HG03064 (cell line): ENCODE measurements around the gene GALNT14.

ENCODE experiments used
- ATAC-seq: cut with Tn5 transposase; IDR thresholded peaks from one replicate; pipeline ENCODE4 v1.9.1; 2021; ENCODE audit warnings: low read depth; ENCODE audit not compliant: unreplicated experiment

The GALNT14 gene

DNA sequence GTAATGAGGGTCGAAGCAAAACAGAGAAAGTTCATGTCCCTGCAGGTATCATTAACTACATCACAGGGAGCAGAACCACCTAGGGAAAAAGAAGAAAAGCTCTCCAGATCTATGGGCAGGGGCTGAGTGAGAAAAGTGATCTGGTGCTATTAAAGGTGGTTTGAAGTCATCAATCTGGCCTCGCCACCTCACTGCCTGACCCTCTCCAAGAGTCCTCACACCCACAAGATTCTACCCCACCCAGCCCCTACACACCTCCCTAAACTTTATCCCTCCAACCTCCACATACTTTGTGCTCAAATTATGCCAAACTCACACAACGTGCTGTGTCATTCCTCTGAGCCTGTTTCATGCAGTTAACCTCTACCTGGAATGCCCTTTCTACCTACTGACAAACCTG, 2.2 kb downstream of the GALNT14 start:
- ATAC-seq = no peak

DNA sequence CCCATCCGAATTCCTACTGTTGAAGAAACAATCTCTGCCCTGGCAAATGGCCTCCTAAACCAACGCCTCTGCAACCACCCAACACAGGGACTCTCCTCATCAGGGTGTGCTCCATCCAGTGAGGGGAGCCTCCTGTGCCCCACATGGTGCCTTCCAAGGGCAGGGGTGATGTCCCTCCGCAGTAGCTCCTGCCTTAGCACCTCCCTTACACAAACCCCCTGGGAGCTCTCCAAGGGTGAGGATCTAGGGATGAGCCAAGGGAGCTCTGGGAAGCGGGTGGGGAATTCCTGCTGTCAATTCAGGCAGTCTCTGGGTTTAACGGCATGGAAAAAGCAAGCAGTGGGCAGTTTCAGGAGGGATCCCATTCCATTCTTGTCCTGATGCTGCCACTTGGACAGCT, 3.8 kb downstream of the GALNT14 start:
- no peak for ATAC-seq

DNA sequence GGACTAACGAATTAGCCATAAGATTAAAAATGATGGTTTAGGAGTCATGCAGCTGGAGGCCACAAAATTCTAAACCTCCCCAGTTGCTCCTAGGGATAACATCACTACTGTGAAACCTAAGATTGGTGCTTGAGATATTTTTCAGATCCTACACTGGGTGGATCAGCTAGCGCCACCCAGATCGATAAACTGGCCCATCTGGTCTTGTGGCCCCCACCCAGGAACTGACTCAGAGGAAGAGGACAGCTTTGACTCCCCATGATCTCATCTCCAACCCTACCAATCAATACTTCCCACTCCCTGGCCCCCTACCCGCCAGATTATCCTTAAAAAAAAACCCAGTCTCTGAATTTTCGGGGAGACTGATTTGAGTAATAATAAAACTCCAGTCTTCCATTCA, 5.5 kb downstream of the GALNT14 start:
- no peak for ATAC-seq

DNA sequence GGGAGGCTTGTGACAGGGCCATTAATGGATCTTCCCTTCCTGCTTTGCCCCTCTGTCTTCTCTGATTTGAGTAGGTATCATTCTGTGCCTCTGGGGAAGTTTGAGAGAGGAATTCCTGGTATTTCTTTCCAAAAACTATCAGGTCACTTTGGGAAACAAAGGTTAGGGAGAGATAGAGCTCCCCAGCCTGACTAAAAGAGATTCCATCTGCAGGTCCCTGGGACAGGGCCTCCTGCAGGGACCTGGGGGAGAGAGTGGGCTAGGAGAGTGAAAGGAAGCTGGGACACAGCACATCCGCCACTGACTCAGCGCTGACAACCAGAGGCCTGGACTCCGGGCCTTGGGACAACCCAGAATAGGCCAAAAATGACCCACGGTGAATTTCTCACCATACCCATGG, 6.4 kb downstream of the GALNT14 start:
- ATAC-seq = no peak

DNA sequence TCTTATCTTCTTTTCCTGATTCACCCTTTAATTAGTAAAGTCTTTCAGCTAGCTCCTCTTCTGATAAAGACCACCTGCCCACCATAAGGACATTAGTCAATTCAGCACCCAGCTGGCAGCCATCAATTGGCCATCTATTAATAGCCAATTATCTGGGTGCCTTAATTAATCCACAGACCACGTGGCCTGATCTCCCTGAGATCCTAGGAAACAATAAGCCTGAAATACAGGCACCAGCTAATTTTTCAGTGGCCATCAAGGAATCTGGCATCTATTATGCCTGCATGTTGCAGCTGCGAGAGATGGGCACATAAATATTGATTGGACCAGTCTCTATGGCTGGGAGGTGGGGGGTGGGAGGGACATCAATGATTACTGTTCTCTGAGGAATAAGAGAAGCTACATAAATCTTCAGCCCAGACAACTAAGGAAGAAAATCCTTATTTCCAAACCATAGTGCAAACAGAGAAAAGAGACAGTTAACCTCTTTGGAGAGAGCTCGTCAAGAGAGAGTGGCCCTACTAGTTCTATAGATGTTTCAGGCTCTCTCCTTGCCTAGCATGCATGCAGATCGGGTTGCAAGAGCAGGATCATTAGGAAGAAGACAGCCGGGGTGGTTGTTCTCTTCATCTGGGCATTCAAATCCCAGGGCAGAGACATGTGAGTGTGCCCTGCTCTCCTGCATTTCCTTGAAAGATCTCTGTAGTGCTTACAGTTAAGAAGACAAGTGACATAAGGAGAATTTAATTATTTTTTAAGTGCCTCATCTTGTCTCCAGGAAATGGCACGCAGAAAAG, 8.7 kb downstream of the GALNT14 start:
- no peak for ATAC-seq

DNA sequence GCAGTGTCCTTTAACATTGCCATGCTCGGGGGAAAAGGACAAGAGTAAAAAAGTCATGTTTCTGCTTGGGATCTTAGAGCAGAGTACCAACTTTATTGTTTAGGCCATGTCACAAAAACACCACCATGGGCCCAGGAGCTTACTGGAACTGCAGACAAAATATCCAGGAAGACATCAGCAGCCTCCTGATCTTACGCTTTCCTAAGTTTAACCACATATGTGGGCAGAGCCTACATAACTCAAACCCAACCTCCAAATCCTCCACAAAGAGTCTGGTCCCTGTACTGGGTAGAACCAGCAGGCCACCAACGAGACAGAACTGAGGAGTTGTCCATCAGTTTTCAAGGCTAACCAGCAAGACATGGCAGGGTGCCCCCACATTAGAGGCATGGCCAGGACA, 10.3 kb downstream of the GALNT14 start:
- ATAC-seq = no peak

DNA sequence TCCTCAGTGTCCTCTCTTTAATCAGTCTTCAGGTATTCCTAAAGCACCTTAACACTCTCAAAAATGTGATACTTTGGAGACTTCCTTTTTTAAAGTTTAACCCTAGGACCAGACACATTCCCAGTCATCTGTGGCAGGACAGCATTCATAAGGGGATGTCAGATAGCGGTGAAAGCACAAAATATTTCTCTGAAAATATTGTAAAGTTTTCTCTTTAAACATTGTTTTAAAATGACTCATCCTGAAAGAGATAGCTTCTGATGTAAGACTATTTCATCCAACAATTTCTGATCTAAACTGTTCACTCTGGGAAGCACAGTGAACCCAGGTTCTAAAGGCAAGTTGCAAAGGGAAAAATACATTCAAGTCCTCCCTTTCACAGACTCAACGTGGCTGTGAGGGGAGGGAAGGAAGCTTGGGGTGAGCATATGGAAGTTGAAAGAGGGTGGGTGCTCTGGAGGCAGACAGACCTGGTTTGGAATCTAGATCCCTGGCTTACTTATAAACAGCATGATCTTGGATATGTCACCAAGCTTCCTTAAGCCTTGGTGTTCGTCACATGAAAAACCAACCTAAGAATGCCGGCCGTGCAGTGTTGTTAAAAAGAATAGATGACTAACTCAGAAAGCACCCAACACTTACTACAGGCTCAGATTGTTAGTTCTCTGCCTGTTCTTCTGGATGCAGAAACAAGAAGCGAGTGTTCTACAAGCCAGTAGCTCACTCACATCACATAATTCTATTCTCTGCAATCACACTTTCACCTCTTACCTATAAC, 12.1 kb downstream of the GALNT14 start:
- ATAC-seq = no peak

DNA sequence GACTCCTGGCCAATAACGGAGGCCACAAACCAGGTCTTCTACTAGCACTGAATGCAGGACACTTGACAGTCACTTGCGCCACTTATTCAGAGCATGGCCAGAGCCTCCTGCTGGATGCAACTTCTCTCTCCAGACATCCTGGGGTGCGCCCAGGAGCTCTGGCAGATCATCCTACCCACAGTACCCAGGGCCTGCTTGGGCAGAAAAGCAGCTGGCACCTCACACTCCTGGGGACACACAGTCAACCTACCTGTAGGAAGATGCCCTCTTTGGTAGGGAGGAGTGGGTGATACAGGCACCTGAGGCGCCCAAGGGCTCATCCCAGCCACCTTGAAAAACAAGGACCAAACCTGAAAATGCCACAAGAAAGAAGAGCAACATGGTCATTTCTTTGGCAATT, 13.3 kb downstream of the GALNT14 start:
- no peak for ATAC-seq

DNA sequence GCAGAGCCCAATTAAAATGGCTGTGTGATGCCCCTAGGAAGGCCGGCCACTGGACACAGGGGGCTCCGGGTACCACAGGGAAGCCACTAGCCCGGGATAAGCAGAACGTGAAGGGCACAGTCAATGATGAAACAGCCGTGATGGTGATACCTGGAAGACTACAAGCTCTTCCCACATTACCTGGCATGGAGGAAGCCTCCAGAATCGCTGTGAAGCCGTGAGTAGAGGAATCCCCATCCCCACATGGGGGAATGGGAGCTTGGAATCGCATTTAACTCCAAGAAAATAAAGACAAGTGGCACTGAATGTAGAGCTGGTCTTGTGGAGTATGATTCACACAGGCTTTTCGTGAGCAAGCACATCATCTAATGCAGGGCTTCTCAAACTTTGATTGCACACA, 16.1 kb downstream of the GALNT14 start:
- ATAC-seq = no peak

DNA sequence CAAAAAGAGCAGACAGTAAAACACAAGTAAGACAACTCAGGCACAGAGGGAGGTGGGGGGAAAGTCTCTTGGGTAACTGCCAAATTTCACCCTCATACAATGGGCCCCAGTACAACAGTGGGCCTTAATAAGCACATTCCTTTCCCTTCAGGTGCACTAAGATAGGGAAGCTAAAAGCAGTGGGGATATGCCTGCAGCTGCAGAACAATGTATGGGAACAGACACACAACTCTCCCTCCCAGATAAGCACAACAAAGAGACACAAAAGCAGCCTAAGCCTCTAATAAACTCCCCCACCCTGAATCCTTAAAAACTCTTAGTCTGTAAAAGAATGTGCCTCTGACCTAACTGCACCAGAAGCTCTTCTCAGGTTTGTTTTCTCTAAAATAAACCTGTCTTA, 24.5 kb downstream of the GALNT14 start:
- ATAC-seq = no peak

DNA sequence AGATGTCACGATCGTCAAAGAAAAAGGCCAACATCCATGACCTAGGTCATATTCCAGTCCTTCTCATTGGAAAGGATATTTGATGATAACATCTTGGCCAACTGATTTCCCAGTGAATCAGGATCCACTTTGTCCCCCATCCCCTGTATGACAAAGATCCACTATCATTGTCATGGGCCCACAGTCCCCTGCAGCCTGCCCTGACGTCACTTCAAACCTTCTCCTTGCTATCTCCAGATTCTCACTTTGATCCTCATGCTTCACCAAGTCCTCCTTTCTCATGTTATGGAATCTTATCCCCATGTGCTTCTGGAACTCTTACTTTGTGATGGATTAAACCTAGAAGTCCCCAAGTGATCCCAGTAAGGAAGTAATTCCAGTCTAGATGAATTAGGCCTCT, 25.7 kb downstream of the GALNT14 start:
- no peak for ATAC-seq

DNA sequence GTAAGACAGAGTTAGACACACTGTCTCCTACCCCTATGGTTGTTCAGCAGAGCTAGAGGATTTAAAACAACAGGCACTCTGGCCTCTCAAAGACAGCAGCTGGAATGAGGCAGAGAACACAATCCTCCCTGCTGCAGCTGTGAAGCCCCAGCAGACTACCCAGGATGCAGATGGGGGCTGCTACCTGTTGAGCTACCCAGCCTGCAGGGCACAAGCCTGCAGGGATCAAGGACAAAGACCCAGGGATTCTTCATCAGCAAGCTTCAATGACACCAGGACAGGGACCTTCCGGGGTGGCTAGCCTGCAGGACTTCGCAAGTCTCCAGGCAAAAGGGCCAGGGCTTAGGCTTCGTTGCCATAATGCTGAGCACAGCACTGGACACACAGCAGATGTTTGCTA, 27.2 kb downstream of the GALNT14 start:
- no peak for ATAC-seq

DNA sequence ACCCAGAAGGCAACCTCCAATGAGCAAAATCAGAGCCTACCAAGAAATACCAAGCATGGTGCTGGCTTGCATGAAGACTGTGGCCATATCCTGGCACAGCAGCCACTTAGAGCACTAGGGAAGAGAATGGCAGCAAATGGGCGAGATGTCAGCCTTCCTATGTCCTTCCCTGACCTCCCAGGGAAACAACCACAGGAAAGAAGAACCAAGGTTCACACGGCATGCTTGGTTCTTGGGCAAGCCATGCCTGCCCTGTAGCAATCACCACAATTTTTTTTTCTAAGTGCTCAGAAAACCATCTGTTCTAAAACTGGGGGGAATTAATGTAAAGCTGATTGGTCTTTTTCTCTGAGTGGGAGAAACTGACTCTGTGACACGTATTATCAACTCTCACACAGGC, 27.8 kb downstream of the GALNT14 start:
- ATAC-seq = no peak

DNA sequence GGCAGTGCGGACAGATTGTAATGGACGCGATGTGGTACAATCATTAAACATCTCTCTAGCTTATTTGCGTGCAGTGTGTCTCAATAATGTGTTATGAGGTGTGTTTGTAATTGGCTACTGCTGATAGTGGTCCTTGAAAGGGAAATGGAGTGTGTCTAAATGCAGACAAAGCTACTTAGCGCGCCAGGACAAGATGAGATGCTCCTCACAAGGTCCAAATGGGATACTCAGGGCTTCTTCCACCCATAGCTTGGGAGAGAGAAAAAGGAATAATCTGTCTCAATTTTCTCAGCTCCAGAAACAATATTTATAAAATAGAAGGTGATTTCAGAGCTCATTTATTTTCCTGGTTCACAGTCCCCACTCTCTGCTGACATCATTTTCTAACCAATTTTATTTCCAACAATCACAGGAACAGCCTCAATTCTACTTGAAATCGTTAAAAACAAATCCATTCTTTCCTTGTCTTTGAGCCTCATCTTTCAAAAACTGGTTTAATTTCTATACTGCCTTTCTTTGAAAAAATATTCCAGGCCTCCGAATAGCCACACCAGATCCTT, 28.5 kb downstream of the GALNT14 start:
- no peak for ATAC-seq

DNA sequence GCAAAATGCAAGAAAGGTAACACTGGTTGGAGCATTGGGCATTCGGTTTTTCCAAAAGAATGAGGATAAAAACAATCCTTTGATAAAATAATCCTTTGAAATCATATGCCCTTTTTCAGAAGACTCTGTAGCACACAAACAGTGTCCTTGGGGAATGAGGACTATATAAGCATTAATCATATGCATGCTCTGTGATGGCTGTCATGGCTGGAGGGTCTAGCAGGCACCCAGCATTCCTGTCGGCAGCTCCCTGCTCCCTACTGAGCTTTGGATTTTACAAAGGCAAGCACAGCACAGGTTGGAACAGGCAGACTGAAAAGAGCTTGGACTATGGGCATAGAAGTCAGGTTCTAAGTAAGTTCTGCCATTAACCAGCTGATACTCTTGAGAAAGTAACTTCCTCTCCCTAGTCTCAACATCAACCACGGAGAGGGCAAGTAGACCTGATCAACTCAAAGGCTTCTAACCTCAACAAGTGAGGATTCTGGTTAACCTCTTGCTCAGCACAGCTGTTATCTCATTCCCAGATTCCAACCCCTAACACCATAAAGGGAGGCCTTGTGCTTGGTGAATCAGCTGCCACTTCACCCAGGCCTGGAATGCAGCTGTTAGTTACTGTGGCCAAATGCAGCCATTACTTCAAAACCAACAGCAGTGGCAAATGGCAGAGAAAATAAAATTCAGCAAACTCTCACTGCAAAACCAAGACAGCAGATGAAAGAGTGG, 29.5 kb downstream of the GALNT14 start:
- no peak for ATAC-seq

DNA sequence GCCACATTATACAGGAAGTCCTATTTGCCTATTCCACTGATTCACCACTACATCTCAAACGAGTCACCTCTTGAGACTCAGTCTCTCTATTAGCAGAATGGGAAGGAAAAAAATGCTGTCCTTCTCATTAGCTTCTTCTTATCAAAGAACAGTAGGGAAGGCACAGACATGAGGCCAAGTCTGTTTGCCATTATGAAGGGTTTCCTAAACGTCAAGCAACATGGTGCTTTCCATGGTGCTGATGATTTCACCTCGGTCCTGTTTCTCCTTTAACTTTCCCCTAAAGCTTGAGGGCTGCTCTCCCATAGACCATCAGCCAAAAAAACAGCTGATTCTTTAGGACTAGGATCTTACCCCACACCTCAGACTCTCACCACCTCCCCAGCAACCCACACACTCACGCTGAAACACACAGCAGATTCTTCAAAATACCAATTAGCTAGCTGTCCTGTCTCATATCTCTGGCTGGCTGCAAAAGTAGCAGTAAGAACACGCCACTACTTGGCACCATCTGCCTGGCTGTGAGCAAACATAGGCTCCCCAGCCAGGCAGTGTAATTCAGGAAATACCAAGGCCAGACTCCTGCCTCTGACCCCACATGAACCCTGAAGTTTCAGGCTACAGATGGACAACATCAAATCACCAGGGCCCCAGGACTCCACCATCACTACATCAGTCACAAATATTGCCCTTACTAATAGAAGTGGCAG, 30.5 kb downstream of the GALNT14 start:
- ATAC-seq = no peak

DNA sequence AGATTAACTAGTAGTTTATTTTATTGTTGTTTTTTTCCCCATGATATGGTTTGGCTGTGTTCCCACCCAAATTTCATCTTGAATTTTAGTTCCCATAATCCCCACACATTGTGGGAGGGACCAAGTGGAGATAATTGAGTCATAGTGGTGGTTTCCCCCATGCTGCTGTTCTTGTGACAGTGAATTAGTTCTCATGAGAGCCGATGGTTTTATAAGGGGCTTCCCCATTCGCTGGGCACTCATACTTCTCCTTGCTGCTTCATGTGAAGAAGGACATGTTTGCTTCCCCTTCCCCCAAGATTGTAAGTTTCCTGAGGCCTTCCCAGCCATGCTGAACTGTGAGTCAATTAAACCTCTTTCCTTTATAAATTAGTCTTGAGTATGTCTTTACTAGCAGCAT, 36.5 kb downstream of the GALNT14 start:
- ATAC-seq = no peak

DNA sequence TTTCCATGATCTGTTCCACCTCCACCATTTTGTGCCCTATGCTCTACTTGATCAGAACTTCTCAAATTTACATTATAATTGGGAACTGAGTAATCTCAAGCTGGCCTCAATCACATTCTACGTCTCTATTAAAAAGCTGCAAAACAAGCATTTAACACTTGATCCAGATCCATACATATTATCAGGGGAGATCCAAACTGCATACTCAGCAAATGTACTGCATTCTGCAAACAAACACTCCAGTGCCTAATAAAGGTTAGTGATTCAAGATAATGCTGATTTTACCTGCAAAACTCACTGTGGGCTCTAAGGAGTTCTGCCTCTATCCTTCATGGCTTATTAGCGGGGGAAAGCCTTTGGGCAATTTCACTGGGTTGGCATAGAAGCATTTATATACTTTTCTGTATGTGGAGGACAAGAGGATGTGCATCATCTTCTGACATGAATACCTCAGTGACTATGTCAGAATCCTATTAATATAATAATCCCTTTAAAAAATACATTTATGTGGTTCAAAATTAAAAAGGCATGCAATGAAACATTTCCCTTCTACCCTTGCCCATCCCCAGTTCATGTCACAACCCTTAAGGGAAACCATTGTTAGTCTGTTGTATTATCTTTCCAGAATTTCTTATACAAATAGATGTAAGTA, 40.2 kb downstream of the GALNT14 start:
- no peak for ATAC-seq

DNA sequence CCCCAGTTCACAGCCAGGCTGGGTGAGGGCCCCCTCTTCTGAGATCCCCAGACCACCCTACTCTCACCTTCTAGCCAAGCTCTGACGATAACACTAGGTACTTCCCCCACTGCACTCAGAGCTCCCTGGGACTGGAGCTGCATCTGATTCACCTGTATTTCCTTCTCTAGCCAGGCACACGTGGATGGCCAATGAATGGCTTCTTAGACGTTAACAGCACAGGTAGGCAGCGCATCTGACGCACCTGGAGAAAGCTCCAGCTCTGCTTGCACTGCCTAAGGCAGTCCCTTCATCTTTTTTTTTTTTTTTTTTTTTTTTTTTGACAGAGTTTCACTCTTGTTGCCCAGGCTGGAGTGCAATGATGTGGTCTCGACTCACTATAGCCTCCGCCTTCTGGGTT, 48.1 kb downstream of the GALNT14 start:
- ATAC-seq = no peak

DNA sequence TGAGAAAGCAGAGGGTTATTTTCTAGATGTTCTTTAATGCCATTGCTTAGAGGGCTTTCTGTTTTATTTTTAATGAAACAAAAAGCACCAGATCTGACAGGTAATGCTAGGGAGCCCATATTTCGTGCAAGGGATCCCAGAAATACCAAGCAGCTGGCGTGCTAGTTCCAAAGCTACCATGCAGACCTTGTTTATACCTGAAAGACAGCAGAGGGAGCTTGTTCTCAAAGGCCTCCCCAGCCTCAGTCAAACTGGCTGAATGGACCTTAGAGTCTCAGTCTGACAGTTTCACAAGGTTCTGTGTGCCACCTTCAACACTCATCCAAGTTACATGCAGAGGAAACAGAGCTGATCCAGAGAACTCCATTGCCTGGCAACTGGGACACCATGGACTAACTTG, 48.6 kb downstream of the GALNT14 start:
- no peak for ATAC-seq
